C4-2B (cell line): Measurements from ENCODE around the gene SLC18A3.

Experiments used
- CTCF ChIP-seq: fragments of 450-650 bp; conservative IDR thresholded peaks from 2 replicates; pipeline ENCODE4 v1.5.1; 2017; ENCODE audit warnings: mild to moderate bottlenecking
- ZFX ChIP-seq: fragments of 450-650 bp; IDR thresholded peaks from 2 replicates; pipeline ENCODE4 v1.6.1; 2017

GRCh38 chr10:49624629-49625028, 14.5 kb downstream of the SLC18A3 start:
- TF ChIP-seq CTCF (no peak), ZFX (no peak)
